GM12878 (cell line): Measurements from ENCODE around the gene WDR11.

Source experiments
- NFYA ChIP-seq: IDR thresholded peaks from 2 replicates; pipeline ENCODE4 v1.6.1; 2011; ENCODE audit warnings: low read depth, mild to moderate bottlenecking, low read length, improper control_type of control experiment, borderline replicate concordance
- TARDBP ChIP-seq: IDR thresholded peaks from 2 replicates; pipeline ENCODE4 v1.6.1; 2016; ENCODE audit warnings: borderline replicate concordance
- TF ChIP-seq, protein P1 (sequence below): IDR thresholded peaks from 2 replicates; pipeline ENCODE4 v1.6.1; 2011; ENCODE audit warnings: low read depth, low read length, improper control_type of control experiment, borderline replicate concordance
- TF ChIP-seq, protein P2 (sequence below): IDR thresholded peaks from 2 replicates; pipeline ENCODE4 v1.6.1; 2012; ENCODE audit warnings: mild to moderate bottlenecking, low read depth, low read length
- TF ChIP-seq, protein P3 (sequence below): IDR thresholded peaks from 2 replicates; pipeline ENCODE4 v1.6.1; 2011; ENCODE audit warnings: low read depth, mild to moderate bottlenecking, low read length, moderate library complexity, borderline replicate concordance; ENCODE audit errors: extremely low read depth

DNA sequence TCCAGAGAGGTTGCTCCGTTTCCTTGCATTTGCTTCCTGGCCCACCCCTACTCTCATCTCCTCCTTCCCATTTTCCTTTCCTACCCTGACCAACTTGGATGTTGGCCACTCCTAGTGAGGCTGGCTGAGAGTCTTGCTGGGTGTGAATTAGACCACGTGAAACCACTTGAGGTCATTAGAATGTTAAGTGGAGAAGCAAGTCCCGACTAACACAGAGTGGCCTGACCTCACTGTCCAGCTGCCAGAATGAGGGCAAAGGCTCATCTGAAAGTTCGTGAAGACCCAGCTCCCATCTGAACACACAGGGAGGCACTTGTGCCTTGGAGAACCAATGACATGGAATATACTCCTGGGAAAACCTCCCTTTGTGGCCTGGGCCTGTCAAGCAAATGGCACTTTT lies 80.8 kb downstream of the WDR11 start:
- TF ChIP-seq, protein P1, sequence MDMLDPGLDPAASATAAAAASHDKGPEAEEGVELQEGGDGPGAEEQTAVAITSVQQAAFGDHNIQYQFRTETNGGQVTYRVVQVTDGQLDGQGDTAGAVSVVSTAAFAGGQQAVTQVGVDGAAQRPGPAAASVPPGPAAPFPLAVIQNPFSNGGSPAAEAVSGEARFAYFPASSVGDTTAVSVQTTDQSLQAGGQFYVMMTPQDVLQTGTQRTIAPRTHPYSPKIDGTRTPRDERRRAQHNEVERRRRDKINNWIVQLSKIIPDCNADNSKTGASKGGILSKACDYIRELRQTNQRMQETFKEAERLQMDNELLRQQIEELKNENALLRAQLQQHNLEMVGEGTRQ = no peak
- TF ChIP-seq, protein P2, sequence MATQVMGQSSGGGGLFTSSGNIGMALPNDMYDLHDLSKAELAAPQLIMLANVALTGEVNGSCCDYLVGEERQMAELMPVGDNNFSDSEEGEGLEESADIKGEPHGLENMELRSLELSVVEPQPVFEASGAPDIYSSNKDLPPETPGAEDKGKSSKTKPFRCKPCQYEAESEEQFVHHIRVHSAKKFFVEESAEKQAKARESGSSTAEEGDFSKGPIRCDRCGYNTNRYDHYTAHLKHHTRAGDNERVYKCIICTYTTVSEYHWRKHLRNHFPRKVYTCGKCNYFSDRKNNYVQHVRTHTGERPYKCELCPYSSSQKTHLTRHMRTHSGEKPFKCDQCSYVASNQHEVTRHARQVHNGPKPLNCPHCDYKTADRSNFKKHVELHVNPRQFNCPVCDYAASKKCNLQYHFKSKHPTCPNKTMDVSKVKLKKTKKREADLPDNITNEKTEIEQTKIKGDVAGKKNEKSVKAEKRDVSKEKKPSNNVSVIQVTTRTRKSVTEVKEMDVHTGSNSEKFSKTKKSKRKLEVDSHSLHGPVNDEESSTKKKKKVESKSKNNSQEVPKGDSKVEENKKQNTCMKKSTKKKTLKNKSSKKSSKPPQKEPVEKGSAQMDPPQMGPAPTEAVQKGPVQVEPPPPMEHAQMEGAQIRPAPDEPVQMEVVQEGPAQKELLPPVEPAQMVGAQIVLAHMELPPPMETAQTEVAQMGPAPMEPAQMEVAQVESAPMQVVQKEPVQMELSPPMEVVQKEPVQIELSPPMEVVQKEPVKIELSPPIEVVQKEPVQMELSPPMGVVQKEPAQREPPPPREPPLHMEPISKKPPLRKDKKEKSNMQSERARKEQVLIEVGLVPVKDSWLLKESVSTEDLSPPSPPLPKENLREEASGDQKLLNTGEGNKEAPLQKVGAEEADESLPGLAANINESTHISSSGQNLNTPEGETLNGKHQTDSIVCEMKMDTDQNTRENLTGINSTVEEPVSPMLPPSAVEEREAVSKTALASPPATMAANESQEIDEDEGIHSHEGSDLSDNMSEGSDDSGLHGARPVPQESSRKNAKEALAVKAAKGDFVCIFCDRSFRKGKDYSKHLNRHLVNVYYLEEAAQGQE = no peak
- TF ChIP-seq TARDBP (no peak), NFYA (no peak)
- TF ChIP-seq, protein P3, sequence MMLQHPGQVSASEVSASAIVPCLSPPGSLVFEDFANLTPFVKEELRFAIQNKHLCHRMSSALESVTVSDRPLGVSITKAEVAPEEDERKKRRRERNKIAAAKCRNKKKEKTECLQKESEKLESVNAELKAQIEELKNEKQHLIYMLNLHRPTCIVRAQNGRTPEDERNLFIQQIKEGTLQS = no peak
